SJCRH30 (cell line): ENCODE data around the gene PRR5L. TPM values are rescaled to one million over a fixed set of nuclear protein-coding genes. Genes with fewer than 3 reads are reported as not detected.
A peak's percentile ranks its signal among the peaks of the same experiment; 100 is the strongest.

Experiments used
- DNase-seq, 2 experiments: peaks; one replicate each; pipeline ENCODE4 v3.0.0-alpha.2; 2015 to 2020
- H3K27ac ChIP-seq: fragments of 250-450 bp; sonication (Bioruptor Pico); 2 replicates; pipeline ENCODE4 v1.5.1; 2020; ENCODE audit warnings: mild to moderate bottlenecking, moderate library complexity
- H3K27me3 ChIP-seq: fragments of 250-450 bp; sonication (Bioruptor Pico); 2 replicates; pipeline ENCODE4 v1.5.1; 2020; ENCODE audit warnings: mild to moderate bottlenecking, moderate library complexity
- H3K36me3 ChIP-seq: fragments of 250-450 bp; sonication (Bioruptor Pico); 2 replicates; pipeline ENCODE4 v1.5.1; 2020; ENCODE audit warnings: mild to moderate bottlenecking, moderate library complexity
- H3K4me1 ChIP-seq: fragments of 250-450 bp; sonication (Bioruptor Pico); 2 replicates; pipeline ENCODE4 v1.5.1; 2020; ENCODE audit warnings: mild to moderate bottlenecking, moderate library complexity
- H3K4me3 ChIP-seq: fragments of 250-450 bp; sonication (Bioruptor Pico); 2 replicates; pipeline ENCODE4 v1.5.1; 2020; ENCODE audit warnings: mild to moderate bottlenecking, moderate library complexity
- H3K9me3 ChIP-seq: fragments of 250-450 bp; sonication (Bioruptor Pico); replicated peaks from 2 replicates; pipeline ENCODE4 v1.5.1; 2020; ENCODE audit warnings: mild to moderate bottlenecking, moderate library complexity
- total RNA-seq: library from RNA; depleted of rRNA; stranded (reverse); fragments of >200 nt; shearing (Covaris generic); gene quantifications from 2 replicates; pipeline ENCODE4 v1.2.3, GENCODE V29; 2014

Gene PRR5L
- total RNA-seq, 1 experiment from 2014 or later: 7.2 TPM

DNA sequence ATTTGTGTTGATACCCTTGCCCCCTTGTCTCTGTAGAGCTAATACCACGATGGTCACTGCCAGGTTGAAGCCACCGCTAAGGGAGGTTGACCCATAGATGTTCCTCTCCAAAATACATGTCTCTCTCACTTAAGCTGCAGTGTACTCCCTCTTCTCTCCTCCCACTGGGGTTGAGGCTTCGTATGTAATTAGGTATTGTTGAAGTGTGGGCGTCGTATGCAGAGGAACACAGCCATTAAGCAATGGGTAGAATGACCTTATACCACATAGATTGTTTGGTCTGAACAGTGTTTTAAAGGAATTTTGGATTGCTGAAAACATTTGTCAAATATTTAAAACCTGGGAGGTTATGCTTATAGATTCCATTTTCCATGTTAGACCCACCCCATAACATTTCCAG is 142.0 kb downstream of the PRR5L start:
- Histone ChIP-seq H3K27ac (no peak overlapping the region), H3K9me3 (no peaks in the 10 kb centered on the region), H3K36me3 (peaks cover 14% of the 10 kb centered on the region), H3K27me3 (no peaks in the 10 kb centered on the region), H3K4me3 (no peak overlapping the region), H3K4me1 (peaks cover 11% of the 10 kb centered on the region)
- no peak for DNase-seq

DNA sequence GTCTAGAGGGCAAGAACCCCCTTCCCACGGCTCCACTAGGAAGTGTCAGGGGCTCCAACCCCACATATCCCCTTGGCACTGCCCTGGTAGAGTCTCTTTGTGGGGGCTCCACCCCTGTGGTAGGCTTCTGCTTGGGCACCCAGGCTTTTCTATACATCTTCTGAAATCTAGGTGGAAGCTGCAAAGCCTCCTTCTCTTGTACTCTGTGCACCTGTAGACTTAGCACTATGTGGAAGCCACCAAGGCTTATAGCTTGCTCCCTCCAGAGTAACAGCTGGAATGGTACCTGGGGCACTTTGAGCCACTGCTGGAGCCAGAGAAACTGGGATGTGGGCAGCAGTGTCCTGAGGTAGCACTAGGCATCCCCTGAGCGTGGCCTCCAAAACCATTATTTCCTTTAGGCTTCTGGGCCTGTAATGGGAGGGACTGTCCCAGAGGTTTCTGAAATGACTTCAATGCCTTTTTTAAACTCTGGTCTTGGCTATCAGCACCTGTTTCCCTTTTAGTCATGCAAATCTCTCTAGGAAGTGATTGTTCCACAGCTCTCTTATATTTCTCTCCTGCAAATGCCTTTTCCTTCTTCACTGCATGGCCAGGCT is 145.6 kb downstream of the PRR5L start:
- peak overlapping the region; percentile 41 for H3K27ac ChIP-seq
- no peak overlapping the region for H3K4me3 ChIP-seq
- H3K4me1 ChIP-seq: peaks cover 13% of the 10 kb centered on the region
- no peaks in the 10 kb centered on the region for H3K9me3 ChIP-seq
- peak; percentile 32 to 65 for DNase-seq
- H3K36me3 ChIP-seq: 0 out of 2 replicates have a peak, but pooled peaks cover 2% of the 10 kb centered on the region
- no peaks in the 10 kb centered on the region for H3K27me3 ChIP-seq

DNA sequence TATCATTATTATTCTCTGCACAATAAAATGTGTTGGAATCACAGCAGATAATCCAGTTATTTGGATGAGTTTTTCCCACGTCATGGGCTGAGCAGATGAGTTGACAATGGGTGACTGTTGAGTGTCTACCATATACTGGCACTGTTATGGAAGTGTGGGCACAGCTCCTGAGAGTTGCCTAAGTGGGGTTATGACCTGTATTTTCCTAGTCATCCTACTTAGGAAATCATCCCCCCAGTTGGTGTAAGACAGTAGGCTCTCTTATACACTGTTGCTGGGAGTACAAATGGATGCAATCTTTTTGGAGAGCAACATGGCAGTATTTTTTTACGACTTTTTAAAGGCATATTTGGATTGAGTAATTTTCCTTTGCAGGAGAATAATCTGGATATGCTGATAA is 147.6 kb downstream of the PRR5L start:
- Histone ChIP-seq H3K4me3 (no peak overlapping the region), H3K36me3 (no peaks in the 10 kb centered on the region), H3K4me1 (peaks cover 32% of the 10 kb centered on the region), H3K27ac (no peak overlapping the region), H3K9me3 (no peaks in the 10 kb centered on the region), H3K27me3 (no peaks in the 10 kb centered on the region)
- no peak for DNase-seq

DNA sequence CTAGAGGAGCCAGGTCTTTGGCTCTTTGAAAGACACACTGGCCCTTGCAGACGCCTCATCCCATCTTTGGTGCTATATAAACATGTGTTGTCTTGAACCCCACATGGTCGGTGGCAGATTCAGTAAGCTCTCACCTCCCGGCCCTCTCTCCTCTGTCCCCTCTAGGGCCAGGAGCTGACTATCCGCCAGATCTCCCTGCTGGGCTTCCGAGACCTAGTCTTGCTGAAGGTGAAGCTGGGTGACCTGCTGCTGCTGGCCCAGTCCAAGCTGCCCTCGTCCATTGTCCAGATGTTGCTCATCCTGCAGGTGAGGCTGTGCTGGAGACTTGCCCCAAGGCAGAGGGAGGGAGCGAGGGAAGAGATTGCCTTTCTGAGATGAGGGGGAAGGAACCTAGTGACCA is 150.0 kb downstream of the PRR5L start:
- Histone ChIP-seq H3K4me1 (peaks cover 45% of the 10 kb centered on the region), H3K27ac (no peak overlapping the region; the same call in 1 of the 2 replicates), H3K4me3 (no peak overlapping the region), H3K27me3 (no peaks in the 10 kb centered on the region), H3K36me3 (no peaks in the 10 kb centered on the region), H3K9me3 (no peaks in the 10 kb centered on the region)
- DNase-seq: no peak

DNA sequence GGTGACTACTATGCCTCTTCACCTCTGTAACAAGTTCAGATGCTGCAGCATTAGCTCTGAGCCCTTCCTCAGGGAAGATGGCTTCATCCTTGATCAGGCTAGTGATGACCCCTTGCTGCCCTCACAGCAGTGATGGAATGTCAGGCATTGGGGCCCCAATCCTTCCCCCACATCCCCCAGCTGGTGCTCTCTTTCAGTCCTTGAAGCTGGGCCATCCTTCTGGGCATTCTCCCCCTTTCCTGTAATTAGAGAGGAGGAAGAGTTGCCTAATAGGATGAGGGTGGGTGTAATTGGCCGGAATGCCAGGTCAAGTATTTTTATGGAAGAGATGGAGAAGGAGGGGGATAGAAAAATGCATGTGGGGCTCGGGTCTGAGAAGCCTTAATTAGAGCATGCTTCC is 151.4 kb downstream of the PRR5L start:
- H3K4me1 ChIP-seq: peaks cover 51% of the 10 kb centered on the region
- H3K4me3 ChIP-seq: no peak overlapping the region
- peak; percentile 85 to 87 for DNase-seq
- H3K27ac ChIP-seq: peak overlapping the region; percentile 83
- H3K36me3 ChIP-seq: no peaks in the 10 kb centered on the region
- no peaks in the 10 kb centered on the region for H3K27me3 ChIP-seq
- H3K9me3 ChIP-seq: no peaks in the 10 kb centered on the region

DNA sequence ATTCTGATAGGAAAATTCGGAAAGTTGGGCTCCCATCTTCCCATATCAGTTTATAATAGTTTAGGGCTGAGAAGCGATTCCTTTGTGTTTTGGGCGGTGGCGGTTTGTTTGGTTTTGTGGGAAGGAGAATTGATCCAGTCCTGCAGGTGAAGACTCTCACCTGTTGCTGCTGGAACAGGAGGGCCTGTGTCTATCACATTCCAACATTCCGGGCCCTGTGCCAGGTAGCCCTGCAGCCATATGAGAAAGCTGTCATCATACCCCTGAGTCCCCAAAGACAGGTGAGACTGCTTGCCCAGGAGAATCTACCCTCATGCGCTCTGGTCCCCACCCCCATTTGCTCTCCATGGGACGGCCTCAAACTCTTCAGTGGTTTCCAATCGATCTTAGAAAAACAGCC is 151.9 kb downstream of the PRR5L start:
- no peaks in the 10 kb centered on the region for H3K9me3 ChIP-seq
- H3K36me3 ChIP-seq: no peaks in the 10 kb centered on the region
- peak; percentile 95 to 96 for DNase-seq
- peak overlapping the region; percentile 83 for H3K27ac ChIP-seq
- H3K4me3 ChIP-seq: no peak overlapping the region
- no peaks in the 10 kb centered on the region for H3K27me3 ChIP-seq
- peaks cover 55% of the 10 kb centered on the region for H3K4me1 ChIP-seq

DNA sequence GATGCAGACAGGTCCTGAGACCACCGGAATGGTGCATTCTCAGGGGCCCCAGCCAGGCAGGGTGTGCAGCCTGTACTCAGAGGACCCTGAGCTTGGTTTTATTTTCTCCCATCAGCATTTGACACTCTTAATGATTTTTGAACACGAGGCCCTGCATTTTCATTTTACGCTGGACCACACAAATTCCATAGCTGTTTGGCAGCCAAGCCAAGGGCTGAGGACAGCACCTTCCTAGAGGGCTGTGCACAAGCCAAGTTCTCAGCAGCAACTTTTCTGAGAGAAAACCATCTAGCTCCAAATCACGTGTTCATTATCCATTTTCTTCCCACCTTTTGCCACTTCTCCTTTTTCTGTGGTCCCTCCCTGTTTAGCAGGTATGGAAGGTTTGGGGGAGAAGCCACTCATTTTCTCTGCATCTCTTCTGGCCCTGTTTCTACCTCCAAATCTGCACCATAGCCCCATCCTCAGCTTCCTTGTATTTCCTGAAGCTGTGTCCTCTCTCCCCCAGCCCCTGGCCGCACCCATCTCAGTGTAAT is 153.5 kb downstream of the PRR5L start:
- Histone ChIP-seq H3K36me3 (no peaks in the 10 kb centered on the region), H3K4me3 (no peak overlapping the region), H3K9me3 (no peaks in the 10 kb centered on the region), H3K27me3 (no peaks in the 10 kb centered on the region), H3K27ac (no peak overlapping the region), H3K4me1 (peaks cover 72% of the 10 kb centered on the region)
- DNase-seq: no peak

DNA sequence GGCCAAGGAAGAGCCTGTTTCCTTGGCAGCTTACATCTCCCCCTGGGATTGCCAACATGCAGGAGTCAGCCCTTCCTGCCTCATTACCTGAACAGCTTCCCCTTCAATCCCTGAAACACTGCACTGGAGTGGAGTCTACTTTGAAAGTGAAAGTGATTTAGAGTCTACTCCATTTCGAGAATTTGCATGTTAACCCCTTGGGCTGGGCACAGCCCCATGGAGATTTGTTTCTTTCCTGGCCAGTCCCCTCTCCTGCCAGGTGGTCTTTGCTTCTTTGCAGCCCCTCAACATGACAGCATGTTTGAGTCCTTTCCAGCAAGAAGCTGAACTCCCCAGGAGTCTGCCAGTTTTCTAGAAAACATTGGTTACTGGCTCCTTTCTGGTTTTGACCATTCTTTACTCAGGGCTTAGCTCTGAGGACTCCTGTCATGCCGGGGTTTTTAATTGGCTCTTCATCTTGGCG is 154.1 kb downstream of the PRR5L start:
- no peak for DNase-seq
- Histone ChIP-seq H3K36me3 (no peaks in the 10 kb centered on the region), H3K9me3 (no peaks in the 10 kb centered on the region), H3K4me1 (peaks cover 77% of the 10 kb centered on the region), H3K4me3 (no peak overlapping the region), H3K27me3 (no peaks in the 10 kb centered on the region), H3K27ac (no peak overlapping the region)

DNA sequence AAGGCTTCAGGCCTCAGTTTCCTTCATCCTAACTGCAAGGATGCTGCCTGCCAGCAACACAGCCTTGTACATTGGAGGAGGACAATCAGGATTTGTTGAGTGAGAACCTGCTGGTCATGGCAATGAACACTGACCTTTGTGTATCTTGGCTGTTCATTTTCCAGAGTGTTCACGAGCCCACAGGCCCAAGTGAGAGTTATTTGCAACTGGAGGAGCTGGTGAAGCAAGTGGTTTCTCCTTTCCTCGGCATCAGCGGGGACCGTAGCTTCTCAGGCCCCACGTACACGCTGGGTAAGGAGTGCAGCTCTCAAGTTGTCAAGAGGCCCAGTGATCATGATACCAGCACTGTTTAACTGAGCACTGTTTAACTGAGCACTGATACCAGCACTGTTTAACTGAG is 155.0 kb downstream of the PRR5L start:
- Histone ChIP-seq H3K36me3 (no peaks in the 10 kb centered on the region), H3K27ac (no peak overlapping the region), H3K4me3 (no peak overlapping the region), H3K9me3 (no peaks in the 10 kb centered on the region), H3K4me1 (peaks cover 82% of the 10 kb centered on the region), H3K27me3 (no peaks in the 10 kb centered on the region)
- DNase-seq: no peak

DNA sequence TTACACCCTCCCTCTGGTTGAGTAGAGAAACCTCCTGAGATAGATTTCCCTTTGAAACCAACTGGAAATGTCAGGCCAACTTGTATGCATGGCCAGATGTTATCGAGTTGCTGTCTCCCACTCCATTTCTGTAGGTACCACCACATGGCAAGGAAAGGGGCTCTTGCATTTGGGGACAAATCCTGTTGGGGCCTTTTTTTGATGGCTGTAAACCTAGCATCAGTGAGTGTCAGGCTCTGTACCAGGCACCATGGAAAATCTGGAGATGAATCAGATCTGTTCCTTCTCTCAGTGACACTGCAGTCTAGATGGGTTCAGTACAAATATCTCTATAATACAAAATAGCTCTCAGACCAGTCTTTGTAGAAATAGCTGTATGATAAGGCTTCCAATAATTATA is 155.6 kb downstream of the PRR5L start:
- Histone ChIP-seq H3K27ac (no peak overlapping the region), H3K4me1 (peaks cover 83% of the 10 kb centered on the region), H3K36me3 (no peaks in the 10 kb centered on the region), H3K9me3 (no peaks in the 10 kb centered on the region), H3K27me3 (no peaks in the 10 kb centered on the region), H3K4me3 (no peak overlapping the region)
- no peak for DNase-seq

DNA sequence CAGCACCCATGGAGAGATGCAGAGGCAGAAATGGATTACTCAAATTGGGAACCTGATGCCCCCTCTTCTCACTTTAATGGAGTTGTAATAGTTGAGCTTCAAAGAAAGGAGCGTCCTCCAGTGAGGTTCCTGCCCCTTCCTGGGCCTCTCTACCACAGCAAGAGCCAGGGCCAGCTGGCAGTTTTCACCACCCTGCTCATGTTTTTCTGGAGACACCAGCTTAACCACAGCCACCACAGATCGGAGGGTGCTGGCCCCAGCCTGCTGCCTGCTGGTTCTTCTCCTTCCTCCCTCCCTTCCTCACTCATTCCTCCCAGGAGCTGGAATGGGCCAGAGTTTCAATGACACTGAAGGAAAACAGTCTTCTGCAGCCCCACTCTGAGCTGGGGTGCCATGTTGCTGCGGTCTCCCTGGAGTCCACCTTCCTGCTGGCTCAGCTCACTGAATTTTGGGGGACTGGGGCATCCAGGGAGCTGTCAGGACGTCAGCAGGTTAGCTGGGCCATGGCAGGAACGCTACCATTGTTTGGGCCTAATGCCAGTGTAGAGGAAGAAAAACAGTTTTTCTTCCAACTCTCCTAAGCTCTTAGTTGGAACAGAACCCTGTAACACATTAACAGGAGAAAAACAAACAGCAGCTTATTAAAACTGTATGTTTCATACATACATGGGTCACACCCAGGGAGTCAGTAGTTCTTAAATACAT is 156.3 kb downstream of the PRR5L start:
- no peaks in the 10 kb centered on the region for H3K9me3 ChIP-seq
- H3K4me1 ChIP-seq: peaks cover 81% of the 10 kb centered on the region
- no peaks in the 10 kb centered on the region for H3K27me3 ChIP-seq
- no peaks in the 10 kb centered on the region for H3K36me3 ChIP-seq
- peak overlapping the region; percentile 32; the same call in 1 of the 2 replicates for H3K27ac ChIP-seq
- peak; percentile 77 to 81 for DNase-seq
- H3K4me3 ChIP-seq: no peak overlapping the region

DNA sequence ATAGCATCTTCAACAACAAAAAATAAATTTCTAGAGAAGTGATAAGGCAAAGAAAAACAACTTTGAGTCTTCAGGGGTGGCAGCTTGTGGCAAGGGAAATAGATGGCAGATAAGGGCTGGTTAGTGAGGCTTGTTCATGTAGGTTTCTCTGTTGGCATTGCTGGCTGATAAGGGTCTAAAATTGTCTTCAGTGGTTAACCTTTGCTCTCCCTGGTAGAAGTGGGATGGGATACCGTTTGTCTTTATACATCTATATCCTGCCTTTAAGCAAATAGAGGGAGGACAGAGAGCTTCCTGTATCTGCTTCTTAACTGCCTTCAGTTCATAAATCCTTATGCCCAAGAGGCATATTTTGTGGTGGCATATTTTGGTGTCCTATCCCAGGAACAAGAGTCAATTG is 156.9 kb downstream of the PRR5L start:
- DNase-seq: peak in 1 of 2 experiments; percentile 58
- Histone ChIP-seq H3K9me3 (no peaks in the 10 kb centered on the region), H3K27me3 (no peaks in the 10 kb centered on the region), H3K27ac (peak overlapping the region; percentile 32; the same call in 1 of the 2 replicates), H3K4me1 (peaks cover 76% of the 10 kb centered on the region), H3K4me3 (no peak overlapping the region), H3K36me3 (no peaks in the 10 kb centered on the region)

DNA sequence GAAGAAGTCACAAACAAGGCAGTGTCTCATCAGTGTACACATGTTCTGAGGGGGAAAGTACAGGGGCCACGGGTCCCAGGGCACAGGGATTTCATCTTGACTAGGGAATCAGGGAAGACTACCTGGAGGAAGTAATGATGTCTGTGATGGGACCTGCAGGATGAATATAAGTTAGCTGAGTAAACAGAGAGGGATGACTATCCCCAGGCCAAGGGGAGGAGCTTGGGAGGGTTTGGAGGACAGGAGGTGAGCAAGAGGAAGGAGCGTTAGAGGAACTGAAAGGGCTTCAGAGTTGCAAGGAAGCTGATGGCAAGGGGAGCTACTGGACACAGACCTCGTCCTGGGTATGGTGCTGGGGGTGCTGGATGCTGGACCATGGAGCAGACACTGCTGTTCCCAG is 157.6 kb downstream of the PRR5L start:
- Histone ChIP-seq H3K36me3 (no peaks in the 10 kb centered on the region), H3K27me3 (no peaks in the 10 kb centered on the region)

DNA sequence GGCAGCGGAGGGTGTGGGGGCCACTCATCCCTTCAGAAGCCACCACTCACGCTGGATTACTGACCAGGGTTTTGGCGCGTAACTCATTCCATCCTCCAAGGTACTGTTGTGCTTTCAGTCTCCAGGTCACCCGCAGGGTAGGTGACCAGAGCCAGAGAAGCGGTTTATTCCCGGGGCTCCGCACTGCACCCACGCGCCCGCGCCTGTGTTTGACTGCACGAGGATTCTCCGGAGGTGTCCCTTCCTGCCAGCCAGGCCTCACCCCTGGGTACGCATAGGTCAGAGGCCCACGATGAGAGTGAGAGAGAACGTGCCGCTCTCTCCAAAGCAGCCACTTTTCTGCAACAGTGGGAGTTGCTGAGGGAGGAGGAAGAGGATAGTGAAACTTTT is 158.5 kb downstream of the PRR5L start:
- DNase-seq: no peak
- H3K9me3 ChIP-seq: no peaks in the 10 kb centered on the region
- H3K4me3 ChIP-seq: no peak overlapping the region
- peak overlapping the region; percentile 96 for H3K27ac ChIP-seq
- H3K36me3 ChIP-seq: no peaks in the 10 kb centered on the region
- peaks cover 61% of the 10 kb centered on the region for H3K4me1 ChIP-seq
- no peaks in the 10 kb centered on the region for H3K27me3 ChIP-seq

More for the DNA sequence above, 157.6 kb downstream of the PRR5L start:
- Histone ChIP-seq H3K27ac (peak overlapping the region; percentile 32; the same call in 1 of the 2 replicates), H3K9me3 (no peaks in the 10 kb centered on the region), H3K4me1 (peaks cover 68% of the 10 kb centered on the region), H3K4me3 (no peak overlapping the region)
- no peak for DNase-seq

DNA sequence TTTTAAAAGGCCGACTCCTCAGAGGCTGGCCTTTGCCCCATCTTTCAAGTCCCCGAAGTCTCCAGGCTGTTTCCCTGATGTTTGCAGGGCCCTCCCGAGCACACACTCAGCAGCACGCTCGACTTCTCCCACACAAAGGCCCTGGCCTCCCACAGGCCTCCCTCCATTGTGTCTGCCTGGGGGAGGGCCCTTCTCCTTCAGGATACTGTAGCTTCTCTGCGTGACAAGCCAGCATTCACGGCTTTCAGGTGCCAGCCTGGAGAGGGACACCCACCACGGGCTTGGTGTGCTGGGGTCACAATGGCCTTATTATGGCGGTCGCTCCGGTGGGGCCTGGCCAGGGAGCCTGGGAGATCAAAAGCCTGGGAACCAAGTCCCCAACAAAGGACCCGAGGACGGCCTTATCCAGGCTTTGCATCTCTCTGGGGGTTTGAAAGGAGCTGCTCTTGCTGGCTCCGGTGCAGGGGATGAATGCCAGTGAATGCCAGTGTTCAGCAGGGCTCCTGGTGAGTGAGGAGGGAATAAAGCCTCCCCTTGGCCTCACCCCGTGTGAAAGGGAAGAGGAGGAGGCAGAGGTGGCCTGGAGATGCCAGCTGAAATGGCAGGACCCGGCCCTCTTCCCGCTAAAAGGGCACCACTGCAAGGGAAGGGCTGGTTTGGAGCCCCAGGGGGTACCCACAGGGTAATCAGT is 159.0 kb downstream of the PRR5L start:
- Histone ChIP-seq H3K27ac (peak overlapping the region; percentile 96), H3K9me3 (no peaks in the 10 kb centered on the region), H3K36me3 (no peaks in the 10 kb centered on the region), H3K27me3 (no peaks in the 10 kb centered on the region), H3K4me1 (peaks cover 56% of the 10 kb centered on the region), H3K4me3 (no peak overlapping the region)
- peak in 1 of 2 experiments; percentile 29 for DNase-seq
